ENCODE results near the gene TRPV4. TPM values are rescaled to one million over a fixed set of nuclear protein-coding genes. Genes with fewer than 3 reads are reported as not detected.

The TRPV4 gene
- total and polyA plus RNA-seq, 2 donors: 0.19 to 0.59 TPM

GRCh38 chr12:109744026-109744425 is 89.2 kb downstream of the TRPV4 start:
- Histone ChIP-seq H3K9me3 (ENCODE audit: control insufficient read depth in 2 of 2, insufficient read depth in 1 of 2, low read length in 1 of 2) (no peaks in the 10 kb centered on the region), H3K27ac (ENCODE audit: low read depth in 1 of 2, low read length in 1 of 2) (no peak overlapping the region), H3K4me1 (ENCODE audit: control insufficient read depth in 2 of 2, insufficient read depth in 2 of 2, low read length in 2 of 2) (no peaks in the 10 kb centered on the region), H3K27me3 (ENCODE audit: control insufficient read depth in 2 of 2, insufficient read depth in 1 of 2, low read length in 1 of 2) (peaks cover 0 to 3% of the 10 kb centered on the region in 2 donors), H3K36me3 (ENCODE audit: control insufficient read depth in 2 of 2, insufficient read depth in 2 of 2, low read length in 1 of 2) (no peaks in the 10 kb centered on the region), H3K4me3 (ENCODE audit: low read length in 2 of 2) (no peak overlapping the region)
- WGBS: 98% methylated on average over 14 of the region's 14 CpGs
- DNase-seq (ENCODE audit: low read depth in 6 of 9, low spot score in 9 of 9): no peak

- H3K36me3 ChIP-seq (ENCODE audit: control insufficient read depth in 2 of 2, insufficient read depth in 2 of 2, low read length in 1 of 2): no peaks in the 10 kb centered on the region
- DNase-seq (ENCODE audit: low read depth in 6 of 9, low spot score in 9 of 9): no peak
- no peak overlapping the region for H3K27ac ChIP-seq (ENCODE audit: low read depth in 1 of 2, low read length in 1 of 2)
- no peaks in the 10 kb centered on the region for H3K4me1 ChIP-seq (ENCODE audit: control insufficient read depth in 2 of 2, insufficient read depth in 2 of 2, low read length in 2 of 2)
- H3K4me3 ChIP-seq (ENCODE audit: low read length in 2 of 2): no peak overlapping the region
- 95% methylated on average over 17 of the region's 17 CpGs for WGBS
- H3K9me3 ChIP-seq (ENCODE audit: control insufficient read depth in 2 of 2, insufficient read depth in 1 of 2, low read length in 1 of 2): no peaks in the 10 kb centered on the region
- H3K27me3 ChIP-seq (ENCODE audit: control insufficient read depth in 2 of 2, insufficient read depth in 1 of 2, low read length in 1 of 2): peaks cover 0 to 7% of the 10 kb centered on the region in 2 donors
Observed at GRCh38 chr12:109743076-109743910, 89.9 kb downstream of the TRPV4 start.

DNA sequence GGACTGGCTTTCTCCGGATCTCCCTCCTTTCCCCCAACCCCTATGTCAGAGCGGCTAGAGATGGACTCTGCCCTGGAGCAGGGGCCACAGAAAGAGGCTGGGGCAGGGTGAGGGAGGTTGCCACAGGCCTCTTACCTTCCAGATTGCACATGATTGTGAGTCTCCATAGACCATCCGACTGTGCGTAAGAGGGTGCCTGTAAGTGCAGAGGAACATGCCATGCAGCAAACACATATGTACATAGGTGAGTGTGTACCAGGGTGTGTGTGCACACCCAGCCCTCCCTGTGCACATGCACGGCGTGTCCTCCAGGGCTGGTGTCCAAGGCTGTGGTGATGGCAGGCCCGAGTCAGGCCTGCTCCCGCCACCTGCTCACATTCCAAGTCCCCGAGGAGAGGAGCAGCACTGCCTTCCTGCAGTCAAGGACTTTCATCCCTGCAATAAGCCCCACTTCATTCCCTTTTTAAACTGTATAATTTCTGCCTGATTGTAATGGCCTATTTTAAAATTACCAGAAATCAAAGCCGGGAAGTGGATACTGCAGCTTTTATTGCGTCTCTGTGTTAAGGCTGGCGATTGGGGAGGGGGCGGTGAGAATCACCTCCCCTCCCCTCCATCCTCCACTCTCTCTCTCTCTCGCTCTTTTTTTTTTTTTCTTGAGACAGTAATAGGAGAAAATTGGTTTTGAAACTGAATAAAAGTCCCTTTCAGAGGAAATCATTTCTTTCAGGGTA is 91.1 kb downstream of the TRPV4 start:
- Histone ChIP-seq H3K9me3 (ENCODE audit: control insufficient read depth in 2 of 2, insufficient read depth in 1 of 2, low read length in 1 of 2) (no peaks in the 10 kb centered on the region), H3K27ac (ENCODE audit: low read depth in 1 of 2, low read length in 1 of 2) (no peak overlapping the region), H3K27me3 (ENCODE audit: control insufficient read depth in 2 of 2, insufficient read depth in 1 of 2, low read length in 1 of 2) (peaks cover 0 to 15% of the 10 kb centered on the region in 2 donors), H3K36me3 (ENCODE audit: control insufficient read depth in 2 of 2, insufficient read depth in 2 of 2, low read length in 1 of 2) (no peaks in the 10 kb centered on the region), H3K4me3 (ENCODE audit: low read length in 2 of 2) (no peak overlapping the region), H3K4me1 (ENCODE audit: control insufficient read depth in 2 of 2, insufficient read depth in 2 of 2, low read length in 2 of 2) (no peaks in the 10 kb centered on the region)
- 96% methylated on average over 14 of the region's 14 CpGs for WGBS
- DNase-seq (ENCODE audit: low read depth in 6 of 9, low spot score in 9 of 9): no peak

GRCh38 chr12:109741286-109741969 is 91.8 kb downstream of the TRPV4 start:
- WGBS: 95% methylated on average over 4 of the region's 4 CpGs
- DNase-seq (ENCODE audit: low read depth in 6 of 9, low spot score in 9 of 9): no peak

GRCh38 chr12:109740694-109741245 is 92.4 kb downstream of the TRPV4 start:
- H3K27ac ChIP-seq (ENCODE audit: low read depth in 1 of 2, low read length in 1 of 2): no peak overlapping the region
- no peaks in the 10 kb centered on the region for H3K4me1 ChIP-seq (ENCODE audit: control insufficient read depth in 2 of 2, insufficient read depth in 2 of 2, low read length in 2 of 2)
- no peaks in the 10 kb centered on the region for H3K36me3 ChIP-seq (ENCODE audit: control insufficient read depth in 2 of 2, insufficient read depth in 2 of 2, low read length in 1 of 2)
- peaks cover 3 to 27% of the 10 kb centered on the region in 2 donors for H3K27me3 ChIP-seq (ENCODE audit: control insufficient read depth in 2 of 2, insufficient read depth in 1 of 2, low read length in 1 of 2)
- H3K9me3 ChIP-seq (ENCODE audit: control insufficient read depth in 2 of 2, insufficient read depth in 1 of 2, low read length in 1 of 2): no peaks in the 10 kb centered on the region
- WGBS: 93% methylated on average over 10 of the region's 10 CpGs
- no peak overlapping the region for H3K4me3 ChIP-seq (ENCODE audit: low read length in 2 of 2)
- DNase-seq (ENCODE audit: low read depth in 6 of 9, low spot score in 9 of 9): no peak

More at GRCh38 chr12:109741286-109741969, 91.8 kb downstream of the TRPV4 start:
- Histone ChIP-seq H3K4me1 (ENCODE audit: control insufficient read depth in 2 of 2, insufficient read depth in 2 of 2, low read length in 2 of 2) (no peaks in the 10 kb centered on the region), H3K4me3 (ENCODE audit: low read length in 2 of 2) (no peak overlapping the region), H3K27ac (ENCODE audit: low read depth in 1 of 2, low read length in 1 of 2) (no peak overlapping the region), H3K9me3 (ENCODE audit: control insufficient read depth in 2 of 2, insufficient read depth in 1 of 2, low read length in 1 of 2) (no peaks in the 10 kb centered on the region), H3K36me3 (ENCODE audit: control insufficient read depth in 2 of 2, insufficient read depth in 2 of 2, low read length in 1 of 2) (no peaks in the 10 kb centered on the region), H3K27me3 (ENCODE audit: control insufficient read depth in 2 of 2, insufficient read depth in 1 of 2, low read length in 1 of 2) (peaks cover 0 to 21% of the 10 kb centered on the region in 2 donors)

- DNase-seq (ENCODE audit: low read depth in 6 of 9, low spot score in 9 of 9): no peak
- Histone ChIP-seq H3K4me3 (ENCODE audit: low read length in 2 of 2) (no peak overlapping the region), H3K4me1 (ENCODE audit: control insufficient read depth in 2 of 2, insufficient read depth in 2 of 2, low read length in 2 of 2) (no peaks in the 10 kb centered on the region), H3K9me3 (ENCODE audit: control insufficient read depth in 2 of 2, insufficient read depth in 1 of 2, low read length in 1 of 2) (no peaks in the 10 kb centered on the region), H3K27me3 (ENCODE audit: control insufficient read depth in 2 of 2, insufficient read depth in 1 of 2, low read length in 1 of 2) (peaks cover 3 to 35% of the 10 kb centered on the region in 2 donors), H3K36me3 (ENCODE audit: control insufficient read depth in 2 of 2, insufficient read depth in 2 of 2, low read length in 1 of 2) (no peaks in the 10 kb centered on the region), H3K27ac (ENCODE audit: low read depth in 1 of 2, low read length in 1 of 2) (no peak overlapping the region)
- WGBS: 48% methylated on average over 18 of the region's 18 CpGs
Observed at GRCh38 chr12:109739747-109740693, 93.2 kb downstream of the TRPV4 start.

DNA sequence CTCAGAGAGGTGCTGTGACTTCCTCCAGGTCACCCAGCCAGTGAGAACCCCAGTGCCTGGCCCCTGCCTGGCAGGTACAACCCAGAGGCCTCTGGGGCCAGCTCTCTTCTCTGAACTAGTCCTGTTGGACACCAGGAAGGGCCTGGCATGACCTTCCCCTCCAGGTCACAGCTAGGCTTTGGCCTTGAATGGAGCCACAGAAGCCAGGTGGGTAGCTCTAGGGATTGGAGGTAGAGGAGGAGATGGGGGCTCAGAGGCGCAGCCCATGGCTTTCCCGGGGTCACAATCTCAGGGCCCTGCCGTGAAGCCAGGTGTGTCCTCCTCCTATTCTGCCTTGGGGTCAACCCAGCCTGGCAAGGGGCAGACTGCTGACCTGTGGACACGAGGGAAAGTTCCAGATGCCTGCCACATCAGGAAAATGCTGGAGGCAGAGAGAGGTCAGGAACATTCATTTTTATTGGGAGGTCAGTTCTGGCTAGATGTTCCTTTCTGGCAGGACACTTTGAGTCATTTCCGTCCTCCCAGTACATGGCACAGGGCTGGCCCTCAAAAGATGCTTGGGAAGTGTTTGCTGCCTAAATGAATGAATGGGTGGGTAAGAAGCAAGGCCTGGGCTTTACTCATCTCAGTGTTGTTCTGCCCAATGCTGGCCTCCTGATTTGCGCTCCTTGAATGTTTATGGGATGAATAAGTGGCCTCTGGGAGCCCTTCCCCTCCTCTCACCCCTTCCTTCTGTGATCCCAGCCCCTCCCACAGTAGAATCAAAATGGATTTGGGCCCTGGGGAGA is 94.1 kb downstream of the TRPV4 start:
- Histone ChIP-seq H3K36me3 (ENCODE audit: control insufficient read depth in 2 of 2, insufficient read depth in 2 of 2, low read length in 1 of 2) (no peaks in the 10 kb centered on the region), H3K27me3 (ENCODE audit: control insufficient read depth in 2 of 2, insufficient read depth in 1 of 2, low read length in 1 of 2) (peaks cover 5 to 44% of the 10 kb centered on the region in 2 donors), H3K4me3 (ENCODE audit: low read length in 2 of 2) (no peak overlapping the region), H3K4me1 (ENCODE audit: control insufficient read depth in 2 of 2, insufficient read depth in 2 of 2, low read length in 2 of 2) (no peaks in the 10 kb centered on the region), H3K9me3 (ENCODE audit: control insufficient read depth in 2 of 2, insufficient read depth in 1 of 2, low read length in 1 of 2) (no peaks in the 10 kb centered on the region), H3K27ac (ENCODE audit: low read depth in 1 of 2, low read length in 1 of 2) (no peak overlapping the region)
- no peak for DNase-seq (ENCODE audit: low read depth in 6 of 9, low spot score in 9 of 9)
- WGBS: 96% methylated on average over 6 of the region's 6 CpGs

GRCh38 chr12:109738209-109738608 is 95.0 kb downstream of the TRPV4 start:
- Histone ChIP-seq H3K27ac (ENCODE audit: low read depth in 1 of 2, low read length in 1 of 2) (no peak overlapping the region), H3K4me1 (ENCODE audit: control insufficient read depth in 2 of 2, insufficient read depth in 2 of 2, low read length in 2 of 2) (no peaks in the 10 kb centered on the region), H3K9me3 (ENCODE audit: control insufficient read depth in 2 of 2, insufficient read depth in 1 of 2, low read length in 1 of 2) (no peaks in the 10 kb centered on the region), H3K36me3 (ENCODE audit: control insufficient read depth in 2 of 2, insufficient read depth in 2 of 2, low read length in 1 of 2) (no peaks in the 10 kb centered on the region), H3K27me3 (ENCODE audit: control insufficient read depth in 2 of 2, insufficient read depth in 1 of 2, low read length in 1 of 2) (peaks cover 5 to 51% of the 10 kb centered on the region in 2 donors), H3K4me3 (ENCODE audit: low read length in 2 of 2) (no peak overlapping the region)
- DNase-seq (ENCODE audit: low read depth in 6 of 9, low spot score in 9 of 9): no peak
- 66% methylated on average over 4 of the region's 4 CpGs for WGBS

Data from thymus (tissue), 11 donors.